GM12891 (cell line): Measurements from ENCODE around the gene NTN4.

ENCODE experiments used
- PAX5 ChIP-seq: IDR thresholded peaks from 2 replicates; pipeline ENCODE4 v1.6.1; 2011; ENCODE audit warnings: low read length, moderate library complexity, mild to moderate bottlenecking; ENCODE audit not compliant: insufficient read depth, severe bottlenecking
- POLR2A ChIP-seq: IDR thresholded peaks from 2 replicates; pipeline ENCODE4 v1.6.1; 2011; ENCODE audit warnings: low read depth, low read length, control low read depth
- POLR2AphosphoS5 ChIP-seq: IDR thresholded peaks from 2 replicates; pipeline ENCODE4 v1.6.1; 2011; ENCODE audit warnings: low read depth, low read length, control low read depth
- POU2F2 ChIP-seq: IDR thresholded peaks from 2 replicates; pipeline ENCODE4 v1.6.1; 2011; ENCODE audit warnings: low read depth, mild to moderate bottlenecking, control low read depth, low read length, moderate library complexity
- SPI1 ChIP-seq: IDR thresholded peaks from 2 replicates; pipeline ENCODE4 v1.6.1; 2011; ENCODE audit warnings: low read depth, low read length, control low read depth
- TAF1 ChIP-seq: IDR thresholded peaks from 2 replicates; pipeline ENCODE4 v1.6.1; 2011; ENCODE audit warnings: low read depth, low read length, control low read depth

DNA sequence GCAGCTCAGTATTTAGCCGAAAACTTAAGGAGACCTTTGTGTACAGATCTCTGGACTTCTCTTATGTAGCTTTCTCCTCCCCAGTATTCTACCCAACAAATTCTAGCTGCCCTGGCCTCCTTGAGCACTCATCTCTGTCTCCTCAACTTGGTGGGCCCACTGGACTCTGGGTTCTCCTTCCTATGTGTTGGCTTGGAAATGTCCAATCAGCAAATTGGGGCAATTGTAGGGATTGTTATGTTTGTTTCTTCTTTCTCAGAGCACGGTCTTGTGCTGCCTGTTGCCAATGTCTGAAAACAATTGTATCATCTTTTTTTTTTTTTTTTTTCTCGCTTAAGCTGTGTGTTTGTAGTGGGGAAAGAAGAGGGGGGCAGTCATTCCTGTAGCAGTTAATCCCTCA, 30.2 kb downstream of the NTN4 start:
- no peak for TF ChIP-seq POLR2AphosphoS5
- TF ChIP-seq POLR2A, result no peak
- TF ChIP-seq TAF1, result no peak
- no peak for TF ChIP-seq POU2F2
- no peak for TF ChIP-seq SPI1
- no peak for TF ChIP-seq PAX5
